ENCODE measurements around the gene CSNK1G1.
"Not testable (repeated sequence)": the region's sequence is repeated elsewhere in the genome, so short reads cannot be mapped to it uniquely, and the experiment has no call there.

The CSNK1G1 gene

DNA sequence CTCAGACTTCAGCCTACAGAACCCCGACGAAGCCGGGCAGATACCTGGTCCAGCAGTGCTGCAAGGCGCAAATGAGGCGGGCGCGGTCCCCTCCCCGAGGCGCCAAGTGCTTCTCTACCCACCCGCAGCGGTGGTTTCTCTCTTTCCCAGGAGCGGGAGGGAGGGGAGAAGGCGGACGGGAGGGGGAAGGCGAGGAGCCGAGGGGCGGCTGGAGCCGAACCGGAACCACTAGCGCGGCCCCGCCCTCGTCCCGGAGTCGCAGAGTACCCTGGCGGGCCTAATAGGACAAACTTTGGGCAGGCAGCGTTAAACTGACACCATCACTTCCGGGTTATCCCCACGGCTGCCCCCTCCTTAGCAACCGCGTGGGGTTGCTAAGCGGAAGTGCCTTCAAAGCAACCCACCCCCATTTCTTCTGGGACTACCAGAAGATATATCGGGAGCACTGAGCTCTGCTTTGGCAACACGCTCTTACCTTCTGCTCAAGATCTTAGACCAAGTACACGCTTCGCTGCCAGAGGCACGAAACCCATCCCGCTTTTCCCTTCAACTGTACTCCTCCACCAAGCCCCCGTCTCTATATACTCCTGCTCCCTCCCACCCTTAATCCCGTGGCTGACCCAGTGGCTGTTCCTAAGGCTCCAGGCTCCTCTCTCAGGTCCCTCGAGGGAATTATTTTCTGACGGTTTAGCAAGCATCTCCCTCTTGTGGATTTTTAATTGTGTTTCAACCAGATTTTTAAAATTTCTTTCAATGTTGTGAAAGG, at the start of gene CSNK1G1:
Gene CSNK1G1 (minus strand): TSS at position 230 of the 766 bp plus-strand sequence. CDS start 55,674 bp downstream, outside the sequence.
- DNase-seq: peak; percentile 92

DNA sequence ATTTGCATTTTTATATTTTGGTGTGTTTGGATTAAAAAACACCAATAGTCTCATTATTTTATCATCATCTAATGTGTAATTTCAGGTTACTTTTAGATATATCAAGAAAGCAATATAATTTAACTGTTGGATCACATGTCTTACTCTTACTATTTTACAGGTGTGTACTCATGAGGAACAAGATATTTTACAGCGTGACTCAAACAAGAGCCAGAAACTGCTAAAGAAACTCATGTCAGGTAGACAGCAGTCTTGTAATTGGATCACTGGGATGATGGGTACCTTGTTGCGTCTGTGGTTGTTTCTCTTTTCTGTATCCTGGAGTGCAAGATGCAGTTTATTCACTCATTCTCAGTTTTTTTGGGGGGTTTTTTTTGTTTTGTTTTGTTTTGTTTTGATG, 44.6 kb upstream of the CSNK1G1 start:
- no peak for DNase-seq

DNA sequence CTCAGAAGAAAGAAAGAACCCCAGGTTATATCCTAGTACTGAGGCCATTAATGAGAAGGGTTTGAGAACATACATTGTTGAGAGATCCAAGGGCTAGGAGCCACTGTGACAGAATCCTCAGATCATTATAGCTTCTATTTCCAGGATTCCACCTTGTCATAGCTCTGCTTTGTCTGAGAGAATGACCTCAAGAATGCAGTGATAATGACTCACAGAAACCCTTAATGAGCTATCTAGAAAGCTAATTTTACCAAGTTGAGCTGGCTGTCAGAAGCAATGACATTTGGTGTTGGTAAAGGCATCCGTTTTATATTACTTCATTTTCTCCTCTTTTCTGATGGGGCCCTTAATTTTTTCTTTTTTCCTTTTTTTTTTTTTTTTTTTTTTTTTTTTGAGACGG, 42.6 kb upstream of the CSNK1G1 start:
- no peak for DNase-seq

- no peak for DNase-seq
Measured at GRCh38 chr15:64396789-64397188, 40.8 kb upstream of the CSNK1G1 start.

- DNase-seq: not testable (repeated sequence)
Measured at GRCh38 chr15:64392471-64392870, 36.5 kb upstream of the CSNK1G1 start.

DNA sequence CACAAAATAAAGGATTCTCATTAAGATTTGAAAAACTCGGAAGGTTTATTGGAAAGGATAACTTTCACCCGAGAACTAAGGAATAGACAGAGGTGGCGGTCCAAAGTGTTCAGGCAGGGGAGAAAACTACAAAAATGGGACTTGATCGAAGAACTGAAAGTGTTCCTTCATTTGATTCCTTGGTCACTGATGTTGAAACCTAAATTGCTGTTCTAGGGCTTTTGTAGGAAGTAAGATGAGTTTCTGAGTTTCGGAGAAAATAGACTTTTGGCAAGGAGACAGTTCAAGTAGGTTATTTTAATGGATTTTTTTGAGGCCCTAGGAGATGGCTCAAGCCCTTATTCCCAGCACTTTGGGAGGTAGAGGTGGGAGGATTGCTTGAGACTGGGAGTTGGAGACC, 33.1 kb upstream of the CSNK1G1 start:
- DNase-seq: no peak

DNA sequence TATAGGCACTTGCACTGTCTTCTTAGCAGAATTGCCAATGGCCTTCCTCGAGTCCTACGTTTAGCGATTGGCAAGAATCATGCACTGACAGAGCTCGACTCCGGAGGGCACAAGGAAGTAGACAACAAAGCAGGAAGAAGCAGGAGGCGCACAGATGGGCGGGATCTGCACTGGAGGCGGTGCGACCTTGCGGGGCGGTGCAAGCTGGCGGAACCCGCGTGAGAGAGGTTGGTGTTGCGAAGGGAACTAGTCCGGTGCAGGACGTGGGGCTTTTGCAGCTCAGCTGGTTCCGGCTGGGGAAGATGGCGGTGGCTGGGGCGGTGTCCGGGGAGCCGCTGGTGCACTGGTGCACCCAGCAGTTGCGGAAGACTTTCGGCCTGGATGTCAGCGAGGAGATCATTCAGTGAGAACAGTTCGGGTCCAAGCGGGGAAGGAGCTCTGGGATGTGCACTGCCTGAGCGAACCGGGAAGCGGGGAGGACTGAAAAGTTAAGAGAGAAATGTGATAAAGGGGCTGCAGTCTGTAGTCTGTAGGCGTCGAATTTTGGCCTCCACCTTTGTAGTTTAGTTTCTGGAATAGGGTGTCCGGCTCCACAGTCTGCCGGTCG, 31.7 kb upstream of the CSNK1G1 start, which contains the start of gene TRIP4:
Gene TRIP4 (plus strand): TSS at position 275 of the 607 bp plus-strand sequence. CDS start 28 bp downstream, at position 303.
- DNase-seq: peak; percentile 93

DNA sequence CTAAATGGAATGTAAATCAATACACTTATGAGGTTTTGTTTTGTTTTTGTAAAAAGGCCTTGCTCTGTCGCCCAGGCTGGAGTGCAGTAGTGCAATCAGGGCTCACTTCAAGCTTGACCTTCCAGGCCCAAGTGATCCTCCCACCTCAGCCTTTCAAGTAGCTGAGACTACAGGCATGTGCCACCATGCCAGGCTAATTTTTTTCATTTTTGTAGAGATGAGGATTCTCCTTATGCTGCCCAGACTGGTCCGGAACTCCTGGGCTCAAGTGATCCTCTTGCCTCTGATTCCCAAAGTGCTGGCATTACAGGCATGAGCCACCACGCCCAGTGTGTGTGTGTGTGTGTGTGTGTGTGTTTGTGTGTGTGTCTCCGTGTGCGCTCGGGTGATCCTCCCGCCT, 30.3 kb upstream of the CSNK1G1 start:
- DNase-seq: no peak

DNA sequence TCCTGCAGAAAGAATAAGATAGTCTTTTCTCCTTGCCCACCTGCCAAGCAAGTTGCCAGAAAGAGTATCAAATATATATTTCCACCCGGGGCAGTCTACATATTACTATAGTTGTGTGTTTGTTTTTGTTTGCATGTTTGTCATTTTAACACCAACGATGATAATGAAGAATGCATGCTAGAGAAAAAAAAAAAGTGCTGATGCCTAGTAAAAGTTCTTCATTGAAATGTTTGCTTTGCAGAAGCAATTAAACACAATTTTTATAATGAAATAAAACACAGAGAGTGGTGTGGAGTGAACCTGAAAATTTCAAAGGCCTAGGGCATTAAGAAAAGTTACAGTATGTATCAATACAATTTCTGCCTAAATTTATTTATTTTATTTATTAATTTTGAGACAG, 27.8 kb upstream of the CSNK1G1 start:
- no peak for DNase-seq

DNA sequence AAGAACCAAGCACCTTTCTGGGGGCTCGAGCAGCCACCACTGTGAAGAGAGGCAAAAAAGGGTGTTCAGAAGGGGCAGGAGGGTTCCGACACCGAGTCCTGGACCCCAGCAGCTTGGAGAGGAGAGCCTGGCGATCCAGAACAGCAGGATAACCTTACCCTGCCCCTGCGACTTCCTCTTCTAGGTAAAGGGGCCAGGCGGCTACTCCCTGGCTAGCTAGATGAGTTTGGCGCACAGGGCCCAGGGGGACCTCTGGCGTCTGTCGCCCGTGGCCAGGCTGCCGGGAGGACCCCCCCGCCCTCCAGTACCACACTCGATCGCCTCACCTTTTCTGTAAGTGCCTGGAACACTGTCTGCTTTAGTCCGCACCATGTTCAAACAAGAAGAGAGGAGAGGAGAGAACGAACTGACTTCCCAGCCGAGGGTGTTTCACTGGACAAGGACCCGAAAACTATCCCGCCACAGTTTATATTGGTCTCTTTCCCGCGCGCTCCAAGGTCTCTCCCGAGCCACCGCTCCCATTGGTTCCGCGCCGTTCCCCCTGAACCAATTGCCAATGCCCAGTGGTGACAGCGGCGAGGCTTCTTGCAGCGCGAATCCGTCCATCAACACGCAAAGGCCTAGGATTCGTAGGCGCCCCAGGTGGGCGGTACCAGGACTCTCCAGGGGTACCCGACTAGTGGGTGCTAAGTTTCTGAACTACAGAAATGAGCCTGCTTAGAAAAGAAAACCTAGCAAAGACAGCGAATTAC, 25.2 kb upstream of the CSNK1G1 start, which contains the start of gene PCLAF:
Gene PCLAF (minus strand): TSS at position 442 of the 752 bp plus-strand sequence. CDS start 70 bp downstream, at position 372.
- DNase-seq: peak; percentile 84

GRCh38 chr15:64380130-64380870, 24.3 kb upstream of the CSNK1G1 start:
- DNase-seq: not testable (repeated sequence)

- no peak for DNase-seq
Measured at GRCh38 chr15:64379216-64379960, 23.4 kb upstream of the CSNK1G1 start.

GRCh38 chr15:64373360-64373759, 17.4 kb upstream of the CSNK1G1 start:
- DNase-seq: no peak

GRCh38 chr15:64371383-64371782, 15.4 kb upstream of the CSNK1G1 start:
- DNase-seq: not testable (repeated sequence)

DNA sequence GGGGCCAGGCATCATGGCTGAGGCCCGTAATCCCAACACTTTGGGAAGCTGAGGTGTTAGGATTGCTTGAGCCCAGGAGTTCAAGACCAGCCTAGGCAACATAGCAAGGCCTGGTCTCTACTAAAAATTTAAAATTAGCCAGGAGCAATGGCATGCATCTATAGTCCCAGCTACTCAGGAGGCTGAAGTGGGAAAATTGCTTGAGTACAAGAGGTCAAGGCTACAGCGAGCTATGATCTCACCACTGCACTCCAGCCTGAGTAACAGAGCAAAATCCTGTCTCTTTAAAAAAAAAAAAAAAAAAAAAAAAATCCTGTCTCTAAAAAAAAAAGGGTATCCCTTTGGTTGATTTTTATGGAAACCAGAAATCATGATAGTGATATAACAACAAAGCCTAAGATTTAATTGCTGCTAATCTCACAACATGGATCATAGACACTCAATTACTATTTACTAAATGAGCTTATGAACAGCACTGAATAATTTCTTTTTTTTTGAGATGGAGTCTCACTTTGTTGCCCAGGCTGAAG, 13.2 kb upstream of the CSNK1G1 start:
- DNase-seq: no peak

GRCh38 chr15:64361259-64361658, 5.3 kb upstream of the CSNK1G1 start:
- DNase-seq: no peak

DNA sequence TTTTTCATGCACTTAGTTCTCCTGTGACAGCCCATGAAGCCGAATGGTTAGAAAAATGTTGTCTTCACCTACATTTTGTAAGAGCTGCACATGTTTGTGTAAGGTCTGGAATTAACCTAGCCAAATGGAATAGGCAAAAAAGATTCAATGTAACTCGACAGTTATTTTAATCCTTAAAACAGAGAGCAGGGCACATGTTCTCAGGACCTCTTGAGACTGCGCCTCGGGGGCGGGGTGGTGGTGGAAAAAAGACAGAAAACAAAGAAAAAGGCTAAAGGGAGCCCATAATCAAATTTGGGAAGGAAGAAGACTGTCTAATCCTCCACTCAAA, 702 bp upstream of the CSNK1G1 start:
- no peak for DNase-seq

- peak; percentile 53 for DNase-seq
Measured at GRCh38 chr15:64355348-64355943, 527 bp downstream of the CSNK1G1 start.

DNA sequence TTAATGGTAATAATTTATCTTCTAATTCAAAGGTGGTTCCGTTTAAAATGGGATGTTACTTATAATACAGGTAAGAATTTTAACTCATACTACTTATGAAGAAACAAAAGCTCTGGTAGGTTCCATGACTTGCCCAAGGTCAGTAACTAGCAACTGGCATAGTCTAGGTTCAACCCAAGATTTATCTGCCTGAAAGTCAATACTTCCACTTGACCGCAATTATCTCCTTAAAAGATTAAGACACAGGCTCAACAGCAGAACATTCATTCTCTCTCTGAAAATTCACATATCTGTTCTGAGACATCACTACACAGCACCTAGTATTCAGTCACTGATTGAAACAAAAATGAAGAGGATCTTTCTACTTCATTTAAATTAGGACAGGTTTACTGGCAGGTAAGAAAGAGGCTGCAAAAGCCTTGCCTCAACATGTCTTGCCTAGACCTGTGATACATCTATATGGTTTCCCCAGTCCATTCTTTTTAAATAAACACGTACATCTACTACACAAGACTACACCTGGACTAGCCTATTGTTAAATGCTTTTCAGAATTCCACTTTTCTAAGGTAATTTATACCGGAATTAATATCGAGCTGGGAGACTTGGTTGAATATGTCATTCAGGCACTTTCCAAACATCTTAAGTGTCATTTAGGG, 1.2 kb downstream of the CSNK1G1 start:
- DNase-seq: no peak

DNA sequence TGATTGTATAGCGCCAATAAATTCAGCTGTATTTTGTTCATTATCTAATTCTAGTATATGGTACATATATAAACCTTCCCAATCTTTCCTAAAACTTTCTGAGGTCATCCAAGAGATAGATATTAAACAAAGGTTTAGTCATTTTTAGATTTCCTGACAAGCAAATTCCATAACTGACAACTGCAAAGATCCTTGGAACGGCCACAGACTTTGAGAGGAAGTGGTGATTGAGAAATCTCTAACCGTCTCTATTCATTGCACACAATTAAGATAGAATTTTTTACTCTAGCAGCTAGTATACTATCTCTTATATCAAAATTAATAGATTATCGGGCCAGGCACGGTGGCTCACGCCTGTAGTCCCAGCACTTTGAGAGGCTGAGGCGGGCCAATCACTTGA, 4.7 kb downstream of the CSNK1G1 start:
- DNase-seq: no peak

- no peak for DNase-seq
Measured at GRCh38 chr15:64349375-64349774, 6.6 kb downstream of the CSNK1G1 start.
